Lung (tissue), 12 donors: ENCODE results near the gene IFI44L. TPM values are rescaled to one million over a fixed set of nuclear protein-coding genes. Genes with fewer than 3 reads are reported as not detected.

Experiments used
- ATAC-seq: fragments of 200-7000 bp; cut with Tn5 transposase; one replicate; pipeline ENCODE4 v1.9.1; 2020; ENCODE audit warnings: moderate number of reproducible peaks; ENCODE audit not compliant: insufficient read depth, low FRiP score
- DNase-seq, 3 donors: peaks; one replicate each; pipeline ENCODE4 v3.0.0-alpha.2; 2013 to 2017
- H3K27ac ChIP-seq, 2 donors: one replicate each; pipeline ENCODE4 v1.5.1; 2013; ENCODE audit warnings: mild to moderate bottlenecking in 2 of 2, moderate library complexity in 2 of 2, control low read depth in 1 of 2, inconsistent platforms in 1 of 2, low read depth in 1 of 2, low read length in 1 of 2
- H3K27me3 ChIP-seq, 3 donors: one replicate each; pipeline ENCODE4 v1.5.1; 2013; ENCODE audit warnings: low read length in 2 of 3; ENCODE audit not compliant: control insufficient read depth in 3 of 3, insufficient read depth in 3 of 3
- H3K36me3 ChIP-seq, 4 donors: one replicate each; pipeline ENCODE4 v1.5.1; 2013; ENCODE audit warnings: low read length in 4 of 4, mild to moderate bottlenecking in 1 of 4, moderate library complexity in 1 of 4; ENCODE audit not compliant: control insufficient read depth in 4 of 4, insufficient read depth in 4 of 4
- H3K4me1 ChIP-seq, 5 donors: one replicate each; pipeline ENCODE4 v1.5.1; 2013; ENCODE audit warnings: low read length in 5 of 5, mild to moderate bottlenecking in 2 of 5, moderate library complexity in 1 of 5; ENCODE audit not compliant: control insufficient read depth in 5 of 5, insufficient read depth in 5 of 5
- H3K4me3 ChIP-seq: one replicate; pipeline ENCODE4 v1.5.1; 2013; ENCODE audit warnings: mild to moderate bottlenecking, control low read depth, moderate library complexity
- H3K9ac ChIP-seq, 2 donors: one replicate each; pipeline ENCODE4 v1.5.1; 2013; ENCODE audit warnings: low read length in 2 of 2, control low read depth in 1 of 2; ENCODE audit not compliant: insufficient read depth in 1 of 2
- H3K9me3 ChIP-seq, 4 donors: one replicate each; pipeline ENCODE4 v1.5.1; 2013; ENCODE audit warnings: low read length in 3 of 4, mild to moderate bottlenecking in 1 of 4, moderate library complexity in 1 of 4; ENCODE audit not compliant: control insufficient read depth in 4 of 4, insufficient read depth in 3 of 4
- WGBS, 2 donors: extraction: QIAGEN DNeasy Blood & Tissue Kit; methylation state at CpG; one replicate each; pipeline ENCODE4 v1.1.7; 2013; 5-methylcytosine and 5-hydroxymethylcytosine counted together
- polyA plus RNA-seq, 2 donors: library from polyadenylated mRNA; stranded (reverse); fragments of 200-250 nt; gene quantifications; one replicate each; pipeline ENCODE4 v1.2.1, GENCODE V29; 2013
- total RNA-seq, 2 donors: library from RNA; depleted of rRNA in 1 of 2; stranded (reverse); fragments of >200 nt in 1 of 2; gene quantifications; one replicate each; pipeline ENCODE4 v1.2.1, GENCODE V29; 2014 to 2021
- TF ChIP-seq, protein P1 (sequence below): IDR thresholded peaks from 2 replicates; pipeline ENCODE4 v1.5.1; 2012; ENCODE audit warnings: mild to moderate bottlenecking; ENCODE audit errors: control extremely low read depth, extremely low read depth
- donor health status: control.
- donor health status: control.
- donor health status: Bipolar disorder and iron deficiency.
- donor health status: healthy.
- donor health status: DM: yes; HTN: yes; CAD: no.

Gene IFI44L
- total and polyA plus RNA-seq, 4 donors: 3.3 to 11.8 (median 7.3) TPM

- TF ChIP-seq, protein P1, sequence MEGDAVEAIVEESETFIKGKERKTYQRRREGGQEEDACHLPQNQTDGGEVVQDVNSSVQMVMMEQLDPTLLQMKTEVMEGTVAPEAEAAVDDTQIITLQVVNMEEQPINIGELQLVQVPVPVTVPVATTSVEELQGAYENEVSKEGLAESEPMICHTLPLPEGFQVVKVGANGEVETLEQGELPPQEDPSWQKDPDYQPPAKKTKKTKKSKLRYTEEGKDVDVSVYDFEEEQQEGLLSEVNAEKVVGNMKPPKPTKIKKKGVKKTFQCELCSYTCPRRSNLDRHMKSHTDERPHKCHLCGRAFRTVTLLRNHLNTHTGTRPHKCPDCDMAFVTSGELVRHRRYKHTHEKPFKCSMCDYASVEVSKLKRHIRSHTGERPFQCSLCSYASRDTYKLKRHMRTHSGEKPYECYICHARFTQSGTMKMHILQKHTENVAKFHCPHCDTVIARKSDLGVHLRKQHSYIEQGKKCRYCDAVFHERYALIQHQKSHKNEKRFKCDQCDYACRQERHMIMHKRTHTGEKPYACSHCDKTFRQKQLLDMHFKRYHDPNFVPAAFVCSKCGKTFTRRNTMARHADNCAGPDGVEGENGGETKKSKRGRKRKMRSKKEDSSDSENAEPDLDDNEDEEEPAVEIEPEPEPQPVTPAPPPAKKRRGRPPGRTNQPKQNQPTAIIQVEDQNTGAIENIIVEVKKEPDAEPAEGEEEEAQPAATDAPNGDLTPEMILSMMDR: no peak
- Histone ChIP-seq H3K27me3 (no peaks in the 10 kb centered on the region), H3K36me3 (peaks cover 0 to 7% (median 0%) of the 10 kb centered on the region in 4 donors), H3K4me3 (no peak overlapping the region), H3K27ac (no peak overlapping the region), H3K9ac (no peak overlapping the region), H3K4me1 (no peaks in the 10 kb centered on the region), H3K9me3 (no peaks in the 10 kb centered on the region)
- ATAC-seq: no peak
- 97 to 100% methylated on average over 1 of the region's 1 CpG for WGBS, 2 donors
- no peak for DNase-seq
Observed at GRCh38 chr1:78667939-78668338, 47.7 kb downstream of the IFI44L start.

- Histone ChIP-seq H3K36me3 (peaks cover 0 to 4% (median 0%) of the 10 kb centered on the region in 4 donors), H3K9ac (no peak overlapping the region), H3K4me3 (no peak overlapping the region), H3K27me3 (no peaks in the 10 kb centered on the region), H3K9me3 (no peaks in the 10 kb centered on the region), H3K27ac (no peak overlapping the region), H3K4me1 (no peaks in the 10 kb centered on the region)
- ATAC-seq (no peak), DNase-seq (no peak)
- TF ChIP-seq, protein P1: no peak
Observed at GRCh38 chr1:78668427-78668826, 48.2 kb downstream of the IFI44L start.

- no peak overlapping the region for H3K4me3 ChIP-seq
- H3K27me3 ChIP-seq: no peaks in the 10 kb centered on the region
- H3K27ac ChIP-seq: no peak overlapping the region
- WGBS, 2 donors: 100% methylated on average over 1 of the region's 1 CpG
- DNase-seq: no peak
- ATAC-seq: no peak
- peaks cover 0 to 4% (median 0%) of the 10 kb centered on the region in 4 donors for H3K36me3 ChIP-seq
- H3K4me1 ChIP-seq: no peaks in the 10 kb centered on the region
- H3K9me3 ChIP-seq: no peaks in the 10 kb centered on the region
- TF ChIP-seq, protein P1: no peak
- no peak overlapping the region for H3K9ac ChIP-seq
Observed at GRCh38 chr1:78672428-78672827, 52.2 kb downstream of the IFI44L start.

- Histone ChIP-seq H3K36me3 (peaks cover 0 to 4% (median 0%) of the 10 kb centered on the region in 4 donors), H3K9ac (no peak overlapping the region), H3K4me1 (no peaks in the 10 kb centered on the region), H3K9me3 (no peaks in the 10 kb centered on the region), H3K27me3 (no peaks in the 10 kb centered on the region), H3K4me3 (no peak overlapping the region), H3K27ac (no peak overlapping the region)
- no peak for DNase-seq
- 86 to 93% methylated on average over 5 of the region's 5 CpGs for WGBS, 2 donors
- TF ChIP-seq, protein P1: no peak
- no peak for ATAC-seq
Observed at GRCh38 chr1:78673120-78673519, 52.9 kb downstream of the IFI44L start.
